ENCODE measurements around the gene USP27X.

GRCh38 chrX:49850028-49850427 is 29.3 kb upstream of the USP27X start:
- TF ChIP-seq CTCF (IDR thresholded peaks at IDR 0.05) (no peak), POLR2A (IDR thresholded peaks at IDR 0.05) (no peak)
